HEK293 (cell line): ENCODE measurements around the gene RSPH9.
A peak's percentile ranks its signal among the peaks of the same experiment; 100 is the strongest.

Experiments used
- CTCF ChIA-PET: fragments of 350-600 bp; formaldehyde crosslinking; extraction: SDS; loops from one replicate; lab custom pipeline; 2021; ENCODE audit warnings: antibody characterized with exemption; lab: Yijun Ruan, JAX
- POLR2A ChIA-PET: fragments of 300-600 bp; formaldehyde crosslinking; extraction: SDS; loops from one replicate; lab custom pipeline; 2020; ENCODE audit warnings: antibody characterized with exemption, inconsistent platforms; lab: Yijun Ruan, JAX
- H3K27ac ChIP-seq: fragments of 200-500 bp; sonication (Bioruptor generic); 2 replicates; pipeline ENCODE4 v1.5.1; 2014; ENCODE audit warnings: low read depth, low read length, control low read depth, inconsistent platforms; ENCODE audit errors: extremely low read depth
- H3K36me3 ChIP-seq, 2 experiments: fragments of 200-500 bp in 1 of 2; sonication (Bioruptor generic) in 1 of 2; 1 replicate in 1 of 2; 2 replicates in 1 of 2; pipeline ENCODE4 v1.5.1; 2014 to 2017; ENCODE audit warnings: inconsistent platforms in 2 of 2, low read length in 2 of 2; ENCODE audit not compliant: control insufficient read depth in 2 of 2, insufficient read depth in 1 of 2
- H3K4me1 ChIP-seq: fragments of 200-500 bp; sonication (Bioruptor generic); 2 replicates; pipeline ENCODE4 v1.5.1; 2014; ENCODE audit warnings: mild to moderate bottlenecking, low read length, inconsistent platforms; ENCODE audit not compliant: control insufficient read depth, insufficient read depth
- H3K4me3 ChIP-seq: 2 replicates; pipeline ENCODE4 v1.5.1; 2011; ENCODE audit warnings: low read depth, mild to moderate bottlenecking, control low read depth, low read length, moderate library complexity
- H3K9me3 ChIP-seq: fragments of 200-500 bp; sonication (Bioruptor generic); 2 replicates; pipeline ENCODE4 v1.5.1; 2014; ENCODE audit warnings: low read depth, low read length, inconsistent platforms; ENCODE audit not compliant: control insufficient read depth, insufficient read depth
- GLI2 ChIP-seq: fragments of 450-650 bp; formaldehyde crosslinking; IDR thresholded peaks from 2 replicates; pipeline ENCODE4; 2017; ENCODE audit warnings: missing biosample characterization, missing genetic modification characterization, low read depth, borderline replicate concordance
- KLF1 ChIP-seq: fragments of 450-650 bp; formaldehyde crosslinking; IDR thresholded peaks from 2 replicates; pipeline ENCODE4 v1.5.1; 2016; ENCODE audit warnings: missing biosample characterization, missing genetic modification characterization
- KLF16 ChIP-seq: fragments of 450-650 bp; formaldehyde crosslinking; IDR thresholded peaks from 2 replicates; pipeline ENCODE4 v1.5.1; 2017; ENCODE audit warnings: missing biosample characterization, missing genetic modification characterization
- MZF1 ChIP-seq: fragments of 450-650 bp; formaldehyde crosslinking; IDR thresholded peaks from 2 replicates; pipeline ENCODE4 v1.5.1; 2017; ENCODE audit warnings: missing biosample characterization, missing genetic modification characterization, borderline replicate concordance
- OVOL3 ChIP-seq: fragments of 450-650 bp; formaldehyde crosslinking; IDR thresholded peaks from 2 replicates; pipeline ENCODE4 v1.5.1; 2016; ENCODE audit warnings: missing biosample characterization, missing genetic modification characterization
- RBAK ChIP-seq: fragments of 450-650 bp; formaldehyde crosslinking; IDR thresholded peaks from 2 replicates; pipeline ENCODE4 v1.5.1; 2016; ENCODE audit warnings: missing biosample characterization, missing genetic modification characterization
- ZBTB48 ChIP-seq: fragments of 450-650 bp; formaldehyde crosslinking; IDR thresholded peaks from 2 replicates; pipeline ENCODE4 v1.5.1; 2016; ENCODE audit warnings: missing biosample characterization, missing genetic modification characterization
- ZFP41 ChIP-seq: fragments of 450-650 bp; formaldehyde crosslinking; IDR thresholded peaks from 2 replicates; pipeline ENCODE4 v1.5.1; 2016; ENCODE audit warnings: missing biosample characterization, missing genetic modification characterization, borderline replicate concordance
- ZNF140 ChIP-seq: fragments of 450-650 bp; formaldehyde crosslinking; IDR thresholded peaks from 2 replicates; pipeline ENCODE4 v1.5.1; 2016; ENCODE audit warnings: missing biosample characterization, missing genetic modification characterization
- ZNF157 ChIP-seq: fragments of 450-650 bp; formaldehyde crosslinking; IDR thresholded peaks from 2 replicates; pipeline ENCODE4 v1.5.1; 2016; ENCODE audit warnings: missing biosample characterization, missing genetic modification characterization
- ZNF302 ChIP-seq: fragments of 450-650 bp; formaldehyde crosslinking; IDR thresholded peaks from 2 replicates; pipeline ENCODE4 v1.5.1; 2016; ENCODE audit warnings: missing biosample characterization, missing genetic modification characterization, low read depth
- ZNF311 ChIP-seq: fragments of 450-650 bp; formaldehyde crosslinking; IDR thresholded peaks from 2 replicates; pipeline ENCODE4 v1.5.1; 2017; ENCODE audit warnings: missing biosample characterization, missing genetic modification characterization, borderline replicate concordance
- ZNF350 ChIP-seq: fragments of 450-650 bp; formaldehyde crosslinking; IDR thresholded peaks from 2 replicates; pipeline ENCODE4 v1.5.0; 2017; ENCODE audit warnings: missing biosample characterization, mild to moderate bottlenecking, missing genetic modification characterization
- ZNF423 ChIP-seq: fragments of 450-650 bp; formaldehyde crosslinking; IDR thresholded peaks from 2 replicates; pipeline ENCODE4 v1.5.1; 2016; ENCODE audit warnings: missing biosample characterization, missing genetic modification characterization
- ZNF426 ChIP-seq: fragments of 450-650 bp; formaldehyde crosslinking; IDR thresholded peaks from 2 replicates; pipeline ENCODE4 v1.5.1; 2017; ENCODE audit warnings: missing biosample characterization, missing genetic modification characterization, mild to moderate bottlenecking, inconsistent platforms, moderate library complexity
- ZNF473 ChIP-seq: fragments of 450-650 bp; formaldehyde crosslinking; IDR thresholded peaks from 2 replicates; pipeline ENCODE4 v1.5.1; 2017; ENCODE audit warnings: missing biosample characterization, missing genetic modification characterization
- ZNF488 ChIP-seq: fragments of 450-650 bp; formaldehyde crosslinking; IDR thresholded peaks from 2 replicates; pipeline ENCODE4 v1.5.1; 2016; ENCODE audit warnings: missing biosample characterization, missing genetic modification characterization
- ZNF513 ChIP-seq: fragments of 450-650 bp; IDR thresholded peaks from 2 replicates; pipeline ENCODE4 v1.5.1; 2018; ENCODE audit warnings: missing biosample characterization, missing genetic modification characterization
- ZNF518A ChIP-seq: fragments of 450-650 bp; formaldehyde crosslinking; conservative IDR thresholded peaks from 2 replicates; pipeline ENCODE4 v1.5.1; 2016; ENCODE audit warnings: low read depth, missing biosample characterization, missing genetic modification characterization
- ZNF548 ChIP-seq: fragments of 450-650 bp; formaldehyde crosslinking; IDR thresholded peaks from 2 replicates; pipeline ENCODE4 v1.5.1; 2016; ENCODE audit warnings: missing biosample characterization, missing genetic modification characterization
- ZNF610 ChIP-seq: fragments of 450-650 bp; formaldehyde crosslinking; IDR thresholded peaks from 2 replicates; pipeline ENCODE4 v1.5.1; 2016; ENCODE audit warnings: missing biosample characterization, missing genetic modification characterization, borderline replicate concordance
- ZNF677 ChIP-seq: fragments of 450-650 bp; IDR thresholded peaks from 2 replicates; pipeline ENCODE4 v1.5.0; 2018; ENCODE audit warnings: missing biosample characterization, mild to moderate bottlenecking, missing genetic modification characterization, moderate library complexity
- ZNF692 ChIP-seq: fragments of 450-650 bp; formaldehyde crosslinking; IDR thresholded peaks from 2 replicates; pipeline ENCODE4 v1.5.1; 2016; ENCODE audit warnings: missing biosample characterization, missing genetic modification characterization
- ZNF785 ChIP-seq: fragments of 450-650 bp; formaldehyde crosslinking; IDR thresholded peaks from 2 replicates; pipeline ENCODE4 v1.5.1; 2016; ENCODE audit warnings: missing biosample characterization, missing genetic modification characterization
- ZSCAN30 ChIP-seq: fragments of 450-650 bp; IDR thresholded peaks from 2 replicates; pipeline ENCODE4 v1.5.1; 2018; ENCODE audit warnings: missing biosample characterization, mild to moderate bottlenecking, missing genetic modification characterization, moderate library complexity

The RSPH9 gene

GRCh38 chr6:43628393-43629103 lies 16.3 kb upstream of the RSPH9 start:
- 0 out of 2 replicates have a peak, but pooled peaks cover 8% of the 10 kb centered on the region for H3K4me1 ChIP-seq
- peaks cover 0 to 29% of the 10 kb centered on the region in 2 experiments; a peak in 2 of 3 replicates for H3K36me3 ChIP-seq
- peak overlapping the region; percentile 90 for H3K27ac ChIP-seq
- no peaks in the 10 kb centered on the region for H3K9me3 ChIP-seq
- peak overlapping the region; percentile 77 for H3K4me3 ChIP-seq
- ChIA-PET CTCF (interaction anchor here (1.1 to 2.6 kb wide), 3 partner anchors 20 to 50 kb away, joined by 3 to 15 read pairs (median 5); no protein-coding TSS in a partner anchor), POLR2A (interaction anchor here (0.8 to 4.2 kb wide), 22 partner anchors 9 to 684 kb away, joined by 3 to 40 read pairs (median 7); partner anchors contain the start of genes AARS2, HSP90AB1, POLH and RSPH9)
- TF ChIP-seq ZNF140 (tag by site-specific recombination) (no peak), ZNF473 (tag by site-specific recombination) (no peak), ZNF157 (tag by site-specific recombination) (no peak), ZNF423 (tag by site-specific recombination) (0 out of 2 replicates have a peak, but pooled peaks have one; percentile 50), ZBTB48 (0 out of 2 replicates have a peak, but pooled peaks have one; percentile 12), MZF1 (tag by site-specific recombination) (no peak), ZNF677 (tag by site-specific recombination) (no peak), ZFP41 (tag by site-specific recombination) (no peak), ZNF513 (peak; percentile 39; the same call in 1 of the 2 replicates), ZNF548 (tag by site-specific recombination) (no peak), ZNF426 (tag by site-specific recombination) (no peak), ZNF785 (tag by site-specific recombination) (no peak), GLI2 (no peak), ZSCAN30 (tag by site-specific recombination) (no peak), KLF16 (tag by site-specific recombination) (no peak; the same call in 1 of the 2 replicates), ZNF610 (no peak), ZNF302 (tag by site-specific recombination) (no peak), ZNF350 (no peak), ZNF488 (tag by site-specific recombination) (no peak), KLF1 (tag by site-specific recombination) (no peak), RBAK (tag by site-specific recombination) (no peak), OVOL3 (tag by site-specific recombination) (no peak), ZNF311 (tag by site-specific recombination) (no peak), ZNF692 (0 out of 2 replicates have a peak, but pooled peaks have one; percentile 32), ZNF518A (tag by site-specific recombination) (no peak)
